T-helper 1 cell (primary cell): ENCODE data around the gene UBAC2.
"Not testable (repeated sequence)": the region's sequence is repeated elsewhere in the genome, so short reads cannot be mapped to it uniquely, and the experiment has no call there.

Experiments
- DNase-seq, 5 donors: peaks; one replicate each; pipeline ENCODE4 v3.0.0-alpha.2; 2012 to 2020

UBAC2 gene

GRCh38 chr13:99215184-99215830 lies 14.7 kb downstream of the UBAC2 start:
- DNase-seq, result peak; percentile 33 to 67 (median 56)

- no peak for DNase-seq
These were observed 16.9 kb downstream of the UBAC2 start for GRCh38 chr13:99217461-99218110.

DNA sequence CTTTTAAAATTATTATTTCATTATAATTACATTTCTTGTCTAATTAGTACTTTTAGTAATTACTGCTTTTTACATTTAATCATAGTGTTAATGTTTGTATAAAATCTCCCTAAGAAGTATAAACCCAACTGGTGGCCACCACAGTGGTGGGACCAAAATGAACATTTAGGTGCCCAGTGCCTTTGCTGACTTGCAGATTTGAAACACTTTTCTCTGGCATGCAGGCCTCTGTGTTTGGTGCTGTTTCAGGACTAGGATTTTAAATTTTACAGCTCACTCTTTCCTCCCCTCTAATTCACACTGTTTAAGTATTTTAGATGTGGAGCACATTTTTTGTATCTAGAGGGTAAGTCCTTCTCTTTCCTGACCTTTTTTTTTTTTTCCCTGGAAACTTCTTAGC lies 17.5 kb downstream of the UBAC2 start:
- DNase-seq, result no peak

GRCh38 chr13:99218545-99218944 lies 17.9 kb downstream of the UBAC2 start:
- no peak for DNase-seq

DNA sequence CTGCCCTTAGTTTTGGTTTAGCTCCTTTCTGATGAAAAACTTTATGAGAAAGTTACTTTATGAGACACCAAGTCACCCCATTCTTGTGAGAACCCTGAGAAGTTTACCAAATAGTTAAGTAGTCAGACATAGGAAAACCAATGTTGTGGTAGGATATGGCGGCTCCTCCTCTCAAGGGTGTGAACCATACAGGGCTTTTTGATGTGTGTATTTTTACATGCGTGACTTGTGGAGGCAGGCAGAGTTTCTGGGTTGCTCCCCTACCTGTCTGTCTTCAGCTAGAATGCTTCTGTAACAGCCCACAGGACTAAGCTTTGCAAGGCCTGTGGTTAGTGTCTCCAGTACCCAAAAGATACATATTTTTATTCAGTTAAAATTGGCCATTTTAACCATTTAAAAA lies 18.3 kb downstream of the UBAC2 start:
- peak; percentile 17 to 74 (median 53) for DNase-seq

DNA sequence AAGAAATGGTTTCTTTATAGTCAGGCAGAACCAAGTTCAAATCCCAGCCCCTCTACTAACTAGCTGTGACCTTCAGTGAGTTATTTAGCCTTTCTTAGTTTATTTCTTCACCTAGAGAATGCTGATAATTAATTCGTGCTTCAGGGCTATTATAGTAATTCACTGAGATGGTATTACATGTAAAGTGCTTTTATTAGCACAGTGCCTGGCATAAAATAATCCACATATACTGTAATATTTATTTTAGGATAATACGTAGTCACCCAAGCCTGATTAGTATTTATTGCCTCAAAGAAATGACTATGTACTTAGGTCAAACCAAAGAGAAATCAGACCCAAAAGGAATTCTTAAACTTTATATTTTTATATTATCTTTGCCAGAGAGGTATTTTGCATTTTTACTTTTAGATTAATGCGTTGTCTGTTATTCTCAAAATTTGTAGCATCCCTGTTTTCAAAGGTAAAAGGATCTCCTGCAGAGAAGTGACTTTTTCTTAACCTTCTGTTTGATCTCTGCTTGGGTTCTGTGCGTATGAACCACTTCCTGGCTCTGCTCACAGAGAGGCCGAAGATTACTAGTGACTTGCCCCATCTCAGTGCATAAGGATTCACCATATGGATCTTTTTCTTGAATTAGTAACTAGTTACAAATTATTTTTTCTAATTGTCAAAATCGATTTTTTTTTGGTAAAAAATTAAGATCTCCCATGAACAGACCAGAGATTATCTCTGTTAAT lies 19.7 kb downstream of the UBAC2 start:
- DNase-seq, result peak in 3 of 5 donors; percentile 21 to 48 (median 34)

DNA sequence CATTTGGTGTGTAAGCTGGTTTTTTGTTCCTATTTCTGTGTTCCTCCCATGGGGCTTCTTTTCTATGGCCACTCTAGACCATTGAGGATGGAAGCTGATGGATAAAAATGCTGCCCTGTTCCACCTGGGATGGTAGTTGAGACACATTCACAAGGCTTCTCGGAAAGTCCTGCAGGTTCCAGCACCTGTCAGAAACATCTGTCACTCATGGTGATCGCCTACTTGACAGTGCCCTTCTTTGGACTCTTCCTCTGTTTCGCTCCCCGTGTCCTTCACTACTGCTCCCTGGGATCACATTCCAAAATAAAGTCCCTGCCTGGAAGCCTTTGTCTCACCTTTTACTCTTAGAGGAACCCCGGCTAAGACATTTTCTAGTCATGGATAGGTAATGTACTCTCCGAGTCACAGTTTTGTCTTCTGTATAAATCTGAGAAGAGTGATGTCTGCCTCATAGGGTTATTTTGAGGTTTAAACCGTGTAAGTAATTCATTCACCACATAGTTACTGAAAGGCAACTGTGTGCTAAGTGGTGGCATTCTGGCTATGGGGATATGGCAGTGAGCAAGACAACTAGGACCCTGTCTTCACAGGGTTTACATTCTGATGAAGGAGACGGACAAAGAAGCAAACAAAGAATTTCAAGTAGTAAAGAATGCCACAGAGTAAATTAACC lies 21.0 kb downstream of the UBAC2 start:
- DNase-seq, result no peak

DNA sequence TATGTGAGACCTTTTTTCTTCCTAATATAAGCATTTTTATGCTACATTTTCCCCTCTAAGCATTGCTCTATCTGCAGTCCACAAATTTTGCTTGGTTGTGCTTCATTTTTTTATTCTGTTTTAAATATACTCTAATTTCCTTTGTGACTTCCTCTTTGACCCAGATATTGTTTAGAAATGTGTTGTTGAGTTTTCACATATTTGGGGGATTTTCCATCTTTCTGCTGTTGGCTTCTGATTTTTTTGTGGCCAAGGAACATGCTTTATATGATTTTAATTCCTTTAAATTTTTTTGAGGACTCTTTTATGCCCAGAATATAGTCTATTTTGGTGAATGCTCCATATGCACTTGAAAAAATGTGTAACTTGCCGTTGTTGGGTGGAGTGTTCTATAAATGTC lies 22.9 kb downstream of the UBAC2 start:
- DNase-seq, result no peak

DNA sequence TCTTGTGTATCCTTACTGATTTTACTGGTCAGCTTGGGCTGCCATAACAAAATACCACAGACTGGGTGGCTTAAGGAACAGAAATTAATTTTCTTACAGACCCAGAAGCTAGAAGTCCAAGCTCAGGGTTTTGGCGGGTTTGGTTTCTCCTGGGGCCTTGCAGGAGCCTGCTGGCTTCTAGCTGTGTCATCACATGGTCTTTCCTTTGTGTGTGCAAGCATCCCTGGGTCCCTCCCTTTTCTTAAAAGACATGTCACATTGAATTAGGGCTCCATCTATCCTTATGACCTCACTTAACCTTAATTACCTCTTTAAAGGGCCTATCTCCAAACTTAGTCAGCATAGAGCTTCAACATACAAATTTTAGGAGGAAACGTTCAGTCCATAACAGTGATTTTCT lies 23.4 kb downstream of the UBAC2 start:
- no peak for DNase-seq

DNA sequence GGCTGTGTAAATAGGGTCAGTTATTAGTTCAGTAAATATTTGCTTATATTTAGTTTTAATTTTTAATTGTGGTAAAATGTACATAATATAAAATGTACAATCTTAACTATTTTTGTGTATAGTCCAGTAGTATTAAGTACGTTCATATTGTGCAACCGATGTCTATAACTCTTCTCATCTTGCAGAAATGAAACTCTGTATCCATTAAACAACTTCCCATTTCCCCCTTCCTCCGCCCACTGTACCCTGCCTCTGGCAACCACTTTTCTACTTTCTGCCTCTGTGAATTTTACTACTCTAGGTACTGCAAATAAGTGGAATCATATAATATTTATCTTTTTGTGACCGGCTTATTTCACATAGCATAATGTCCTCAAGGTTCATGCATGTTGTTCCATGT lies 24.4 kb downstream of the UBAC2 start:
- DNase-seq, result no peak

DNA sequence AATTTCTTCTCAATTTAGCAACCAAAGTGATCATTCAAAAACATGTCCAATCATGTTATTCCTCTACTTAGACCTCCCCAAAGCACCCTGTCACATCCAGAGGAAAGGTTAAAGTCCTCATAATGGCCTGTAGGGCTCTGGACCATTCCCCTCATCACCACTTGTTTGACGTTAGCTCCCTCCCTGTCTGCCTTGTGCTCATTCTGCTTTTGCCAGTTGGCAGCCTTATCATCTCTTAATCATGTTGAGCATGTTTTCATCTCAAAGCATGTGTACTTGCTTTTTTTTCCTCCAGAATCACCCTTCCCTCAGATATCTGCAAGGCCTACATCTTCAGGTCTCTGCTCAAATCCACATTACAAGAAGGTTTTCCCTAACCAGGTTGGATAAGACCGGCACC lies 25.9 kb downstream of the UBAC2 start:
- no peak for DNase-seq

DNA sequence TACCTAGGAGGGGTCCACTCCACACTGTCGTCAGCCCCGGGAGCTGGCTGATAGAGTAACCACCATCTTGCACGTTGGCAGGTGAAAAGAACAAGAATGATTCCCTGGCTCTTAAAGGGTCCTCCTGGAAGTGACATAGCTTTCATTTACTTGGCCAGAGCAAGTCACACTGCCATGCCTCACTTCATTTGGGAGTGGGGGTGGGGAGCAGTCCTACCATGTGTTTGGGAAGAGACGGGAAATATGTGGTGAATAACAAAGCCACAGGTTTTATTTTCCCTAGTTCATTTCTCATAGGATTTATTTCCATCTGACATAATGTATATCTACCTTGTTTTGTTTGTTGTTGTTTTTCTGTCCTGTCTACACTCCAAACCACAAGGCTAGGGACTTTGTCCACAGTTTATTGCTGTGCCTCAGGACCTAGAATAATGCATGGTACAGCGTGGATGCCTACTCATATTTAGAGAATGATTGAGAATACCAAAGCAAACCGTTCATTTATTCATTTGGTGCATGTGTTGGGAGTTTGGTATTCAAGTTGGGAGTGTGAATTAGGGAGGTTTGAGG lies 26.8 kb downstream of the UBAC2 start:
- no peak for DNase-seq

GRCh38 chr13:99227909-99228688 lies 27.4 kb downstream of the UBAC2 start:
- no peak for DNase-seq

GRCh38 chr13:99228737-99229691 lies 28.4 kb downstream of the UBAC2 start:
- DNase-seq, result no peak

GRCh38 chr13:99230588-99230987 lies 29.9 kb downstream of the UBAC2 start:
- not testable (repeated sequence) for DNase-seq

DNA sequence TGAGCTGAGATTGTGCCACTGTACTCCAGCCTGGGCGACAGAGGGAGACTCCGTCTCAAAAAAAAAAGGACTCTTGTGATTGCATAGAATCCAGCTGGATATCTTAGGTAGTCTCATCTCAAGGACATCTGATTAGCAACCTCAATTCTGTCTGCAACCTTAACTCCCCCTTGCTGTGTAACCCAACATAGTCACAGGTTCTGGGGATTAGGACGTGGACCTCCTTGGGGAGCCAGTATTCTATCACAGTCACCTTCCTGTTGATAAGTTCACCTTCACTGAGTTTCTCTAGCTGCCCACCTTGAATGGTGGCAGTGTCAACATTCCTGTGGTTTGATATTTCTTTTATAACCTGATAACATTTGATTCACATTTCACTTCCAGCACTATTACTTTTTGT lies 30.3 kb downstream of the UBAC2 start:
- no peak for DNase-seq

DNA sequence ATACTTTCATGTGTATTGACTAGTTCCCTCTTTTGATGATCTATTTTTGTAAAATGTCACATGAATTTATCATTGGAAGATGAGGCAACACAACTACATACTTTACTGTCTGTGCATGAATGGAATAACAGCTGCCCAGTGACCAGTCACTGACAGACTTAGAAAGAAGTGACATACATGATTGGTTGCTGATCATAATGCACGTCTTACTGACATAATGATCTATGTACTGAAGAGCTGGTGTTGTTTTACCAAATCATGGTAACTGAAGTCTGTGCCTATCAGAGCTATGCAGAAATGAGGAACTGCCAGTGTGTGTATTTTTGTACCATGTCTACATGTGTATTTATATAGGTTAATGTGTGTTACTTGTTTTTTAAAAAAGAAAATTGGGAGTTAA lies 31.1 kb downstream of the UBAC2 start:
- DNase-seq, result no peak

DNA sequence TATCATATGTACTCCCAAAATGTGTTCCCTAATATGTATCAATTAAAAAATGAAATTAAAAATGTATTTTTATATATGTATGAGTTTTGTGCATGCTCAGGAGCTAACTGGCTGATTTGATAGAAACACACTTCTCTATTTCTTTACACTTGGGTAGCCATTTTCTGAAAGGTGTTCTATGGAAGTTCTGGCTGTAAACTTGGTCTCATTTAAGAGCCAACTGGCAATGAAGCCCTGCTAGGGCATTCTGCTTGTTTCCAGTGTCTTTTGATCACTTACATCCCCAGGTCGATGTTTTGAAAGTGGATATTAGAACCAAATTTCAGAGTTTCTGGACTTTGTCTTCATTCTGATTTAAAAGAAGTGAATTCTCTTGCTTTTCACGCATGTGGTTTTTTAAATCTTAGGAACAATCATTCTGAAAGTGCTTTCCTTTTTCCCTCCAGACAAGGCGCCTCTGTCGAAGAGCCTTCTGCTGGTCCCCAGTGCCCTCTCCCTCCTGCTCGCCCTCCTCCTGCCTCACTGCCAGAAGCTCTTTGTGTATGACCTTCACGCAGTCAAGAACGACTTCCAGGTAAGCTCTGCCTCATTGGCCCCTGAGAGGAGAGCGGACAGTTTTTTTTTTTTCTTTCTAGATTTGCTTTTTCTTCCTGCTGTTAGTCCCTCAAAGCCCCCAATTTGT lies 37.5 kb downstream of the UBAC2 start:
- DNase-seq, result peak in 2 of 5 donors; percentile 30 to 32

- no peak for DNase-seq
These were observed 45.4 kb downstream of the UBAC2 start for GRCh38 chr13:99246100-99246499.

DNA sequence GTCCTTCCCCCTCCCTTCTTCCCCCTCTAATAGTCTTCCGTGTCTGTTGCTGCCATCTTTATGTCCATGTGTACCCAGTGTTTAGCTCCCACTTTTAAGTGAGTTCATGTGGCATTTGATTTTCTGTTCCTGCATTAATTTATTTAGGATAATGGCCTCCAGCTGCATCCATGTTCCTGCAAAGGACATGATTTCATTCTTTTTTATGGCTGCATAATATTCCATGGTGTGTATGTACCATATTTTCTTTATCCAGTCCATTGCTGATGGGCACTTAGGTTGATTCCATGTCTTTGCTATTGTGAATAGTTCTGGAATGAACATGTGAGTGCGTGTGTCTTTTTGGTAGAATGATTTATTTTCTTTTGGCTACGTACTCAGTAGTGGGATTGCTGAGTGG lies 48.5 kb downstream of the UBAC2 start:
- not testable (repeated sequence) for DNase-seq
